Panc1 (cell line): Measurements from ENCODE around the gene KRT86. TPM values are rescaled to one million over a fixed set of nuclear protein-coding genes. Genes with fewer than 3 reads are reported as not detected.

Experiments used
- ATAC-seq: fragments of 200-7000 bp; cut with Tn5 transposase; 2 replicates; pipeline ENCODE4 v1.9.1; 2020; ENCODE audit warnings: mild to moderate bottlenecking, moderate library complexity
- BruUV-seq: library from RNA; stranded (reverse); fragments of 400-500 nt; replicated peaks from 2 replicates; lab custom pipeline; 2021; lab: Mats Ljungman, UMichigan
- CTCF ChIA-PET: fragments of 300-600 bp; sonication (Branson Sonifier 250); formaldehyde crosslinking; loops from one replicate; lab custom pipeline; 2022; ENCODE audit warnings: antibody characterized with exemption; lab: Charles Lee
- POLR2A ChIA-PET: fragments of 300-600 bp; sonication (Branson Sonifier 250); formaldehyde crosslinking; loops from one replicate; lab custom pipeline; 2022; ENCODE audit warnings: antibody characterized with exemption; lab: Charles Lee
- DNase-seq: peaks from one replicate; pipeline ENCODE4 v3.0.0-alpha.2; 2010; ENCODE audit warnings: low read depth, low spot score
- H3K27ac ChIP-seq: 2 replicates; pipeline ENCODE4 v1.5.1; 2011; ENCODE audit warnings: mild to moderate bottlenecking, low read length, inconsistent platforms
- H3K27me3 ChIP-seq: fragments of 200-500 bp; sonication (Bioruptor generic); 2 replicates; pipeline ENCODE4 v1.6.0; 2014; ENCODE audit warnings: low read length, inconsistent platforms; ENCODE audit not compliant: control insufficient read depth, insufficient read depth
- H3K36me3 ChIP-seq: fragments of 200-500 bp; sonication (Bioruptor generic); 2 replicates; pipeline ENCODE4 v1.5.1; 2014; ENCODE audit warnings: inconsistent platforms, mild to moderate bottlenecking, low read length, moderate library complexity; ENCODE audit not compliant: control insufficient read depth, insufficient read depth
- H3K4me1 ChIP-seq: 2 replicates; pipeline ENCODE4 v1.5.1; 2011; ENCODE audit warnings: inconsistent platforms, mild to moderate bottlenecking, low read length, moderate library complexity; ENCODE audit not compliant: control insufficient read depth, insufficient read depth
- H3K4me3 ChIP-seq, 2 experiments: 2 replicates each; pipeline ENCODE4 v1.5.1; 2011 to 2012; ENCODE audit warnings: low read depth in 2 of 2, low read length in 2 of 2, mild to moderate bottlenecking in 2 of 2, inconsistent platforms in 1 of 2, moderate library complexity in 1 of 2
- H3K9me3 ChIP-seq: fragments of 200-500 bp; sonication (Bioruptor generic); 2 replicates; pipeline ENCODE4 v1.5.1; 2014; ENCODE audit warnings: low read depth, mild to moderate bottlenecking, inconsistent platforms, low read length, moderate library complexity; ENCODE audit not compliant: control insufficient read depth, insufficient read depth
- CTCF ChIP-seq: fragments of 450-650 bp; IDR thresholded peaks from 2 replicates; pipeline ENCODE4 v1.5.1; 2017; ENCODE audit warnings: mild to moderate bottlenecking
- POLR2AphosphoS5 ChIP-seq: IDR thresholded peaks from 2 replicates; pipeline ENCODE4 v1.6.1; 2012; ENCODE audit warnings: mild to moderate bottlenecking, low read depth, low read length, moderate library complexity
- REST ChIP-seq, 2 experiments: IDR thresholded peaks; 2 replicates each; pipeline ENCODE4 v1.6.1; 2011 to 2012; ENCODE audit warnings: low read depth in 2 of 2, control low read depth in 1 of 2, low read length in 1 of 2, mild to moderate bottlenecking in 1 of 2, moderate library complexity in 1 of 2; ENCODE audit not compliant: insufficient read depth in 1 of 2
- SIN3A ChIP-seq: IDR thresholded peaks from 2 replicates; pipeline ENCODE4 v1.6.1; 2012; ENCODE audit warnings: low read depth, mild to moderate bottlenecking, low read length, moderate library complexity, borderline replicate concordance; ENCODE audit not compliant: insufficient read depth
- TCF7L2 ChIP-seq: IDR thresholded peaks from 2 replicates; pipeline ENCODE4 v1.6.1; 2011; ENCODE audit warnings: mild to moderate bottlenecking, low read depth, low read length, inconsistent platforms
- in situ Hi-C: cut with HindIII; loops from 2 replicates; pipeline ENCODE4 v1.10.0; 2016; ENCODE audit warnings: low sequenced_read_pairs, low pct_unique_long_range_greater_than_20kb
- intact Hi-C: fragments of 100-400 bp; cut with micrococcal nuclease; formaldehyde crosslinking; loops from one replicate; pipeline ENCODE4 v1.10.0; 2022; ENCODE audit not compliant: unreplicated experiment
- total RNA-seq: library from RNA; stranded (reverse); gene quantifications from one replicate; pipeline ENCODE4 v1.2.1, GENCODE V29; 2021; ENCODE audit not compliant: unreplicated experiment

The KRT86 gene
- total RNA-seq, 1 experiment from 2014 or later: 1.1 TPM

GRCh38 chr12:52278575-52279421, 4.4 kb downstream of the KRT86 start:
- Histone ChIP-seq H3K27me3 (no peaks in the 10 kb centered on the region), H3K27ac (peak overlapping the region; percentile 96), H3K36me3 (no peaks in the 10 kb centered on the region), H3K4me3 (peak overlapping the region in 1 of 2 experiments; percentile 27; a peak in 2 of 4 replicates), H3K4me1 (peaks cover 39% of the 10 kb centered on the region), H3K9me3 (no peaks in the 10 kb centered on the region)
- in situ Hi-C loops: no loop called here
- BruUV-seq: no TSS peak
- DNase-seq: no peak
- intact Hi-C loops: loop anchor here (10.0 kb wide), 1 partner anchor 54 kb away; no protein-coding TSS in a partner anchor
- POLR2A ChIA-PET: interaction anchor here (0.5 to 0.6 kb wide), 2 partner anchors 119 to 235 kb away, joined by 3 to 6 read pairs; no protein-coding TSS in a partner anchor
- TF ChIP-seq SIN3A: no peak
- TF ChIP-seq CTCF: peak; percentile 99
- ATAC-seq: peak; percentile 83
- CTCF ChIA-PET: interaction anchor here (0.6 to 1.6 kb wide), 19 partner anchors 9 to 699 kb away, joined by 3 to 16 read pairs (median 3); no protein-coding TSS in a partner anchor

- ChIA-PET CTCF (interaction anchor here (0.6 to 1.7 kb wide), 18 partner anchors 10 to 698 kb away, joined by 3 to 16 read pairs (median 3); no protein-coding TSS in a partner anchor), POLR2A (no interaction called here)
- no TSS peak for BruUV-seq
- ATAC-seq (no peak), DNase-seq (no peak)
- H3K4me3 ChIP-seq: no peak overlapping the region
- in situ Hi-C loops: loop anchor here (5.0 kb wide), 1 partner anchor 48 kb away; no protein-coding TSS in a partner anchor
- TF ChIP-seq SIN3A (no peak), POLR2AphosphoS5 (no peak), CTCF (no peak), TCF7L2 (no peak), REST (IDR thresholded peaks at IDR 0.05; ENCODE audit: insufficient read depth in 1 of 2, low read depth in 2 of 2, low read length in 1 of 2) (no peak)
- no peaks in the 10 kb centered on the region for H3K27me3 ChIP-seq
- intact Hi-C loops: loop anchor here (10.0 kb wide), 1 partner anchor 55 kb away; no protein-coding TSS in a partner anchor
- no peaks in the 10 kb centered on the region for H3K9me3 ChIP-seq
- peak overlapping the region; percentile 96 for H3K27ac ChIP-seq
- H3K36me3 ChIP-seq: no peaks in the 10 kb centered on the region
- H3K4me1 ChIP-seq: peaks cover 41% of the 10 kb centered on the region
Observed at GRCh38 chr12:52279422-52280318, 5.2 kb downstream of the KRT86 start.
